H9 (cell line): ENCODE results near the gene IGSF11. TPM values are rescaled to one million over a fixed set of nuclear protein-coding genes. Genes with fewer than 3 reads are reported as not detected.

ENCODE experiments used
- DNase-seq: peaks from one replicate; pipeline ENCODE4 v3.0.0-alpha.2; 2017
- H2AFZ ChIP-seq: one replicate; pipeline ENCODE4 v1.6.1; 2013; ENCODE audit warnings: mild to moderate bottlenecking, low read length, control low read depth, moderate library complexity
- H2AK5ac ChIP-seq: 2 replicates; pipeline ENCODE4 v1.6.1; 2013; ENCODE audit warnings: low read length, control low read depth, mixed read lengths; ENCODE audit not compliant: insufficient read length
- H2BK120ac ChIP-seq: one replicate; pipeline ENCODE4 v1.6.1; 2013; ENCODE audit warnings: low read depth, mild to moderate bottlenecking, low read length, control low read depth, inconsistent platforms; ENCODE audit not compliant: poor library complexity, severe bottlenecking
- H2BK12ac ChIP-seq: 2 replicates; pipeline ENCODE4 v1.6.1; 2013; ENCODE audit warnings: low read length, control low read depth, mixed read lengths, low read depth; ENCODE audit not compliant: insufficient read length
- H2BK15ac ChIP-seq: 2 replicates; pipeline ENCODE4 v1.6.1; 2013; ENCODE audit warnings: low read depth, low read length, control low read depth
- H2BK20ac ChIP-seq: one replicate; pipeline ENCODE4 v1.6.1; 2013; ENCODE audit warnings: low read depth, mild to moderate bottlenecking, low read length, control low read depth, inconsistent platforms; ENCODE audit not compliant: poor library complexity, severe bottlenecking
- H2BK5ac ChIP-seq: 2 replicates; pipeline ENCODE4 v1.6.1; 2013; ENCODE audit warnings: low read length, control low read depth, mixed read lengths; ENCODE audit not compliant: insufficient read length
- H3K14ac ChIP-seq: 2 replicates; pipeline ENCODE4 v1.6.1; 2013; ENCODE audit warnings: low read length, control low read depth; ENCODE audit not compliant: insufficient read depth
- H3K18ac ChIP-seq: 2 replicates; pipeline ENCODE4 v1.6.1; 2013; ENCODE audit warnings: low read depth, mild to moderate bottlenecking, mixed read lengths, low read length, control low read depth; ENCODE audit not compliant: insufficient read length
- H3K23ac ChIP-seq: 2 replicates; pipeline ENCODE4 v1.6.1; 2013; ENCODE audit warnings: low read length, control low read depth, mixed read lengths, low read depth; ENCODE audit not compliant: insufficient read length
- H3K23me2 ChIP-seq: 2 replicates; pipeline ENCODE4 v1.6.1; 2013; ENCODE audit warnings: low read depth, mild to moderate bottlenecking, mixed read lengths, low read length, control low read depth; ENCODE audit not compliant: insufficient read length, poor library complexity, severe bottlenecking
- H3K27ac ChIP-seq: 2 replicates; pipeline ENCODE4 v1.5.1; 2013; ENCODE audit warnings: low read length, control low read depth, mixed read lengths, low read depth; ENCODE audit not compliant: insufficient read length
- H3K27me3 ChIP-seq: 2 replicates; pipeline ENCODE4 v1.6.1; 2013; ENCODE audit warnings: low read length, control low read depth, inconsistent platforms; ENCODE audit not compliant: insufficient read depth
- H3K4ac ChIP-seq: 2 replicates; pipeline ENCODE4 v1.6.1; 2013; ENCODE audit warnings: low read depth, mild to moderate bottlenecking, control low read depth, inconsistent platforms, low read length, moderate library complexity
- H3K4me1 ChIP-seq: 2 replicates; pipeline ENCODE4 v1.6.1; 2013; ENCODE audit warnings: low read length, control low read depth, inconsistent platforms; ENCODE audit not compliant: insufficient read depth
- H3K4me2 ChIP-seq: 2 replicates; pipeline ENCODE4 v1.6.1; 2013; ENCODE audit warnings: low read length, control low read depth, mixed read lengths; ENCODE audit not compliant: insufficient read length, insufficient read depth
- H3K56ac ChIP-seq: 2 replicates; pipeline ENCODE4 v1.6.1; 2013; ENCODE audit warnings: low read depth, mild to moderate bottlenecking, mixed read lengths, low read length, control low read depth; ENCODE audit not compliant: insufficient read length
- H3K79me1 ChIP-seq: 2 replicates; pipeline ENCODE4 v1.6.1; 2013; ENCODE audit warnings: low read depth, mild to moderate bottlenecking, moderate library complexity, low read length, control low read depth, inconsistent platforms; ENCODE audit not compliant: insufficient read depth, poor library complexity, severe bottlenecking
- H3K79me2 ChIP-seq: 2 replicates; pipeline ENCODE4 v1.6.1; 2013; ENCODE audit warnings: low read length, control low read depth, inconsistent platforms; ENCODE audit not compliant: insufficient read depth
- H3K9ac ChIP-seq: 2 replicates; pipeline ENCODE4 v1.6.1; 2013; ENCODE audit warnings: low read length, control low read depth, mixed read lengths; ENCODE audit not compliant: insufficient read length; ENCODE audit errors: extremely low read depth
- H3K9me3 ChIP-seq: one replicate; pipeline ENCODE4 v1.6.1; 2013; ENCODE audit warnings: low read depth, low read length, inconsistent platforms; ENCODE audit not compliant: control insufficient read depth
- H3T11ph ChIP-seq: one replicate; pipeline ENCODE4 v1.6.1; 2013; ENCODE audit warnings: mild to moderate bottlenecking, low read length, control low read depth, inconsistent platforms
- H4K20me1 ChIP-seq: one replicate; pipeline ENCODE4 v1.6.1; 2013; ENCODE audit not compliant: control insufficient read depth, insufficient read length, insufficient read depth
- H4K5ac ChIP-seq: 2 replicates; pipeline ENCODE4 v1.6.1; 2013; ENCODE audit warnings: low read depth, mild to moderate bottlenecking, mixed read lengths, low read length, control low read depth; ENCODE audit not compliant: insufficient read length
- H4K8ac ChIP-seq: replicated peaks from 2 replicates; pipeline ENCODE4 v1.6.1; 2013; ENCODE audit warnings: low read length, control low read depth, mixed read lengths, low read depth; ENCODE audit not compliant: insufficient read length
- H4K91ac ChIP-seq: 2 replicates; pipeline ENCODE4 v1.6.1; 2013; ENCODE audit warnings: low read depth, mild to moderate bottlenecking, moderate library complexity, mixed read lengths, low read length, control low read depth; ENCODE audit not compliant: insufficient read length
- H3K27ac Mint-ChIP-seq, 3 experiments: 2 replicates in 2 of 3; 3 replicates in 1 of 3; pipeline ENCODE4 v1.8.0; 2020 to 2021; ENCODE audit warnings: mixed read lengths in 3 of 3, mild to moderate bottlenecking in 1 of 3, moderate library complexity in 1 of 3
- H3K27me3 Mint-ChIP-seq: 2 replicates; pipeline ENCODE4 v1.8.0; 2021; ENCODE audit warnings: low read depth, mild to moderate bottlenecking, moderate library complexity, mixed read lengths
- H3K36me3 Mint-ChIP-seq, 3 experiments: 2 replicates in 2 of 3; 3 replicates in 1 of 3; pipeline ENCODE4 v1.8.0; 2020 to 2021; ENCODE audit warnings: low read depth in 3 of 3, mixed read lengths in 3 of 3; ENCODE audit not compliant: insufficient read depth in 1 of 3
- H3K4me1 Mint-ChIP-seq, 2 experiments: 2 replicates each; pipeline ENCODE4 v1.8.0; 2020; ENCODE audit warnings: mixed read lengths in 2 of 2
- H3K4me3 Mint-ChIP-seq, 2 experiments: 2 replicates in 1 of 2; 3 replicates in 1 of 2; pipeline ENCODE4 v1.8.0; 2020 to 2021; ENCODE audit warnings: mild to moderate bottlenecking in 2 of 2, mixed read lengths in 2 of 2, moderate library complexity in 1 of 2
- H3K9me3 Mint-ChIP-seq, 2 experiments: 2 replicates in 1 of 2; 3 replicates in 1 of 2; pipeline ENCODE4 v1.8.0; 2020; ENCODE audit warnings: mild to moderate bottlenecking in 2 of 2, mixed read lengths in 2 of 2, moderate library complexity in 1 of 2
- CTCF ChIP-seq: fragments of 200-600 bp; sonication (generic); conservative IDR thresholded peaks from 3 replicates; pipeline ENCODE4 v1.8.0; 2021; ENCODE audit warnings: antibody characterized with exemption, mild to moderate bottlenecking
- WGBS: extraction: QIAGEN DNeasy Blood & Tissue Kit; methylation state at CpG from one replicate; pipeline ENCODE4 v1.1.7; 2013; ENCODE audit warnings: missing lambda C conversion rate, low lambda C conversion rate, mixed read lengths; ENCODE audit not compliant: insufficient read length; ENCODE audit errors: extremely low coverage; 5-methylcytosine and 5-hydroxymethylcytosine counted together
- total RNA-seq: library from RNA; stranded (reverse); gene quantifications from 2 replicates; pipeline ENCODE4 v1.2.1, GENCODE V29; 2021

IGSF11 gene
- total RNA-seq, 1 experiment from 2014 or later = 1.6 TPM

- Mint-ChIP-seq H3K9me3 (no peaks in the 10 kb centered on the region; a peak in 1 of 5 replicates), H3K36me3 (no peaks in the 10 kb centered on the region), H3K27ac (no peak overlapping the region), H3K4me1 (peaks cover 9 to 10% of the 10 kb centered on the region in 2 experiments; a peak in 3 of 4 replicates), H3K27me3 (no peaks in the 10 kb centered on the region), H3K4me3 (no peak overlapping the region)
- no peaks in the 10 kb centered on the region for H3K4me1 ChIP-seq
- H4K20me1 ChIP-seq = no peaks in the 10 kb centered on the region
- no peaks in the 10 kb centered on the region for H3K27me3 ChIP-seq
- no peak overlapping the region for H3K56ac ChIP-seq
- no peak overlapping the region for H3K4ac ChIP-seq
- no peaks in the 10 kb centered on the region for H3K79me2 ChIP-seq
- H4K8ac ChIP-seq = no peak overlapping the region
- H3K4me2 ChIP-seq = no peak overlapping the region
- no peak overlapping the region for H2BK20ac ChIP-seq
- no peak overlapping the region for H2AFZ ChIP-seq
- H3K79me1 ChIP-seq = no peaks in the 10 kb centered on the region
- TF ChIP-seq CTCF = no peak
- no peak overlapping the region for H4K5ac ChIP-seq
- no peak overlapping the region for H4K91ac ChIP-seq
- no CpG with 5 or more reads among the region's 3 CpGs for WGBS
- no peaks in the 10 kb centered on the region for H3K9me3 ChIP-seq
- H2BK15ac ChIP-seq = no peak overlapping the region
- no peak overlapping the region for H2BK120ac ChIP-seq
- no peak overlapping the region for H3K27ac ChIP-seq
- no peak overlapping the region for H2BK5ac ChIP-seq
- H3K23me2 ChIP-seq = no peaks in the 10 kb centered on the region
- no peak overlapping the region for H3K14ac ChIP-seq
- H3K18ac ChIP-seq = no peak overlapping the region
- no peak overlapping the region for H3K23ac ChIP-seq
- H3T11ph ChIP-seq = no peak overlapping the region
- H2BK12ac ChIP-seq = no peak overlapping the region
- H3K9ac ChIP-seq = no peak overlapping the region
- no peak overlapping the region for H2AK5ac ChIP-seq
- DNase-seq = no peak
Observed at GRCh38 chr3:118886708-118887107, 147.9 kb downstream of the IGSF11 start.
